Measurements from ENCODE around the gene PPL. TPM values are rescaled to one million over a fixed set of nuclear protein-coding genes. Genes with fewer than 3 reads are reported as not detected.

PPL gene
- total and polyA plus RNA-seq, 2 donors (not counting 3 experiments of a cell fraction or from before 2014, with no cell fraction given) = 0.07 to 0.20 TPM

DNA sequence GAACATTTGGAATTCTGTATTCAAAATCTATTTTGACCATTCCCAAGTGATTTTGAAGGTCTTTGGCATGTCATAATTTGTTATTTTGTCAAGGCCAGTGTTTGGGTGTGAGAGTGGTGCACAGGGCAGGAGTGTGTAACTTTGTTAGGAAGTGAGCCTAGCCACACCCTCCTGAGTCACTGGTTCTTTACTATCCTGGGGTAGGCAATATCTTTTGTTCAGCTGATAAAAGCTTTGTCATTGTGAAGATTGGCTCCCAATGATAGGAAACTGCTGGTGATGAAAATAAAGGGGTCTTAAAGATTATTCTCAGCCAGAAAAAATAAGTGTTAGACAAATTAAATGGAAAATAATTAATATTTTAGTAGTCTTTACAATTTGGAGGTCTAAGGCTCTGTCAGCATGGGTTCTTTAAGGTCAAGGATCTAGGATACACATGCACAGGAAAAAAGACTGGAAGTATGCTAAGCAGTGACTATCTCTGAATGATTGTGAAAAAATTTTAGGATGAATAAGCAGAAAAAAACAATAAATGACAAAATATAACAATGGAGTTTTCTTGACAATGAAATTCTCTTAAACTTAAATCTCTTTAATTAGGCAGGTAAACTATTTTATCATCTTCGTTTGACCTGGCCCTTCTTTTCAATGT is 84.6 kb downstream of the PPL start:
- Histone ChIP-seq H4K20me1 (replicated peaks; ENCODE audit: control insufficient read depth, extremely low read depth, insufficient read depth, low read length) (no peaks in the 10 kb centered on the region), H3K9ac (replicated peaks; ENCODE audit: extremely low read depth, insufficient read depth, low read length) (peak overlapping the region; percentile 29), H3K27ac (ENCODE audit: insufficient read depth, low read depth, low read length) (peak overlapping the region; percentile 68), H3K9me1 (replicated peaks; ENCODE audit: control insufficient read depth, extremely low read depth, insufficient read depth, low read length) (no peaks in the 10 kb centered on the region), H3K9me3 (replicated peaks; ENCODE audit: control insufficient read depth, insufficient read depth, low read length) (no peaks in the 10 kb centered on the region), H3K4me1 (ENCODE audit: control insufficient read depth, extremely low read depth, insufficient read depth, low read length) (peaks cover 42% of the 10 kb centered on the region), H3K79me2 (ENCODE audit: control insufficient read depth, insufficient read depth, low read length) (peaks cover 86% of the 10 kb centered on the region), H3K4me3 (replicated peaks in 1 of 3; ENCODE audit: insufficient read depth in 1 of 3, low read depth in 1 of 3, low read length in 3 of 3) (peak overlapping the region in 1 of 3 experiments; percentile 11), H2AFZ (ENCODE audit: low read depth, low read length) (no peak overlapping the region), H3K36me3 (ENCODE audit: control insufficient read depth in 2 of 2, extremely low read depth in 1 of 2, insufficient read depth in 2 of 2, low read length in 2 of 2) (peaks cover 0 to 14% of the 10 kb centered on the region in 2 experiments), H3K4me2 (ENCODE audit: insufficient read depth, low read length) (peak overlapping the region; percentile 75), H3K27me3 (ENCODE audit: control insufficient read depth in 2 of 2, insufficient read depth in 2 of 2, low read length in 2 of 2) (no peaks in the 10 kb centered on the region)
- DNase-seq (ENCODE audit: low read depth, low spot score) (peak; percentile 69), FAIRE-seq (peak; percentile 84)
- TF ChIP-seq FOS (IDR thresholded peaks at IDR 0.05; ENCODE audit: borderline replicate concordance, insufficient read depth, low read length) = peak; percentile 73
- TF ChIP-seq, protein P1, sequence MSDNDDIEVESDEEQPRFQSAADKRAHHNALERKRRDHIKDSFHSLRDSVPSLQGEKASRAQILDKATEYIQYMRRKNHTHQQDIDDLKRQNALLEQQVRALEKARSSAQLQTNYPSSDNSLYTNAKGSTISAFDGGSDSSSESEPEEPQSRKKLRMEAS (IDR thresholded peaks at IDR 0.05; ENCODE audit: insufficient read depth, insufficient read length) = no peak
- peak; percentile 67 for TF ChIP-seq GATA2 (IDR thresholded peaks at IDR 0.05; ENCODE audit: insufficient read depth, insufficient read length, low read depth, low read length)
- TF ChIP-seq POLR2AphosphoS5 (IDR thresholded peaks at IDR 0.05; ENCODE audit: insufficient read depth, low read depth, low read length) = no peak
- intact Hi-C loops (cut with micrococcal nuclease) (no loop called here), dilution Hi-C loops (cut with MboI; ENCODE audit: extremely low pct_ligation_motif_present, low sequenced_read_pairs) (no loop called here)
- BruUV-seq (replicated peaks) = no TSS peak
- POLR2A ChIA-PET = no interaction called here
- CTCF ChIA-PET = interaction anchor here (0.6 to 1.2 kb wide), 3 partner anchors 8 to 12 kb away, joined by 3 to 6 read pairs (median 4); no protein-coding TSS in a partner anchor

DNA sequence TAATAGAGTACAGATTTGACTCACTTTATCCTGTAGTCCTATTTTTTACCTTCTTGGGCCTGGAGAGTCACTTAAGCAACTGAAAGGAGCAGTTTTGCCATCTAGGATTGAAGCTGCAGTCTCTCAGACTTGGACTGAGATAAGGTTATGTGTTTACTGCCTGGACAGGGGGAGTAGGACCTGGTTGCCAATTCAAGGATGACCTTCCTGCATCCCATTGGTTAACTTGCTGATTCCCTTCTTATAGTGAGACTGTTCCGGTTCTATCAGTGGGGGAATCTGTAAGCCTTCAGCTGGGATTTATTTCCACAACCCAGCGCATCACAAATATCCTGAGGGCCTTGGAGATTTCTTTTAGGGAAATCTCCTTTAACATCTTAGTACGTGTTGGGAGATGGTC is 86.7 kb downstream of the PPL start:
- ChIA-PET CTCF (interaction anchor here (0.6 to 2.4 kb wide), 2 partner anchors 10 to 105 kb away, joined by 4 to 7 read pairs; no protein-coding TSS in a partner anchor), POLR2A (no interaction called here)
- DNase-seq (ENCODE audit: low read depth, low spot score) = peak; percentile 23
- no peaks in the 10 kb centered on the region for H3K27me3 ChIP-seq (ENCODE audit: control insufficient read depth in 2 of 2, insufficient read depth in 2 of 2, low read length in 2 of 2)
- H3K4me2 ChIP-seq (ENCODE audit: insufficient read depth, low read length) = peak overlapping the region; percentile 80
- peak overlapping the region in 1 of 3 experiments; percentile 86 for H3K4me3 ChIP-seq (replicated peaks in 1 of 3; ENCODE audit: insufficient read depth in 1 of 3, low read depth in 1 of 3, low read length in 3 of 3)
- H2AFZ ChIP-seq (ENCODE audit: low read depth, low read length) = no peak overlapping the region
- H3K4me1 ChIP-seq (ENCODE audit: control insufficient read depth, extremely low read depth, insufficient read depth, low read length) = peaks cover 51% of the 10 kb centered on the region
- H3K9ac ChIP-seq (replicated peaks; ENCODE audit: extremely low read depth, insufficient read depth, low read length) = no peak overlapping the region
- dilution Hi-C loops (cut with MboI; ENCODE audit: extremely low pct_ligation_motif_present, low sequenced_read_pairs) (no loop called here), intact Hi-C loops (cut with micrococcal nuclease) (no loop called here)
- no peaks in the 10 kb centered on the region for H3K9me3 ChIP-seq (replicated peaks; ENCODE audit: control insufficient read depth, insufficient read depth, low read length)
- H4K20me1 ChIP-seq (replicated peaks; ENCODE audit: control insufficient read depth, extremely low read depth, insufficient read depth, low read length) = peaks cover 4% of the 10 kb centered on the region
- peak; percentile 60 for FAIRE-seq
- no peak overlapping the region for H3K27ac ChIP-seq (ENCODE audit: insufficient read depth, low read depth, low read length)
- TF ChIP-seq POLR2AphosphoS5 (IDR thresholded peaks at IDR 0.05; ENCODE audit: insufficient read depth, low read depth, low read length) = no peak
- TF ChIP-seq MYC (IDR thresholded peaks at IDR 0.05; ENCODE audit: low read depth, low read length) = no peak
- no peak for TF ChIP-seq EZH2 (IDR thresholded peaks at IDR 0.05; ENCODE audit: borderline replicate concordance, low read depth, low read length, severe bottlenecking)
- no peak for TF ChIP-seq GATA2 (IDR thresholded peaks at IDR 0.05; ENCODE audit: insufficient read depth, insufficient read length, low read depth, low read length)
- TF ChIP-seq, protein P1 (IDR thresholded peaks at IDR 0.05; ENCODE audit: insufficient read depth, insufficient read length) = no peak
- no peak for TF ChIP-seq FOS (IDR thresholded peaks at IDR 0.05; ENCODE audit: borderline replicate concordance, insufficient read depth, low read length)
- TF ChIP-seq, protein P2, sequence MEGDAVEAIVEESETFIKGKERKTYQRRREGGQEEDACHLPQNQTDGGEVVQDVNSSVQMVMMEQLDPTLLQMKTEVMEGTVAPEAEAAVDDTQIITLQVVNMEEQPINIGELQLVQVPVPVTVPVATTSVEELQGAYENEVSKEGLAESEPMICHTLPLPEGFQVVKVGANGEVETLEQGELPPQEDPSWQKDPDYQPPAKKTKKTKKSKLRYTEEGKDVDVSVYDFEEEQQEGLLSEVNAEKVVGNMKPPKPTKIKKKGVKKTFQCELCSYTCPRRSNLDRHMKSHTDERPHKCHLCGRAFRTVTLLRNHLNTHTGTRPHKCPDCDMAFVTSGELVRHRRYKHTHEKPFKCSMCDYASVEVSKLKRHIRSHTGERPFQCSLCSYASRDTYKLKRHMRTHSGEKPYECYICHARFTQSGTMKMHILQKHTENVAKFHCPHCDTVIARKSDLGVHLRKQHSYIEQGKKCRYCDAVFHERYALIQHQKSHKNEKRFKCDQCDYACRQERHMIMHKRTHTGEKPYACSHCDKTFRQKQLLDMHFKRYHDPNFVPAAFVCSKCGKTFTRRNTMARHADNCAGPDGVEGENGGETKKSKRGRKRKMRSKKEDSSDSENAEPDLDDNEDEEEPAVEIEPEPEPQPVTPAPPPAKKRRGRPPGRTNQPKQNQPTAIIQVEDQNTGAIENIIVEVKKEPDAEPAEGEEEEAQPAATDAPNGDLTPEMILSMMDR (IDR thresholded peaks at IDR 0.05; ENCODE audit: extremely low read depth in 1 of 2, insufficient read depth in 1 of 2, low read depth in 1 of 2, low read length in 2 of 2) = no peak
- TF ChIP-seq JUN (IDR thresholded peaks at IDR 0.05; ENCODE audit: borderline replicate concordance, insufficient read depth, insufficient read length, low read depth) = no peak
- no peak for TF ChIP-seq POLR2A (IDR thresholded peaks at IDR 0.05; ENCODE audit: low read depth, low read length)
- BruUV-seq (replicated peaks) = no TSS peak
- peaks cover 0 to 14% of the 10 kb centered on the region in 2 experiments for H3K36me3 ChIP-seq (ENCODE audit: control insufficient read depth in 2 of 2, extremely low read depth in 1 of 2, insufficient read depth in 2 of 2, low read length in 2 of 2)
- H3K79me2 ChIP-seq (ENCODE audit: control insufficient read depth, insufficient read depth, low read length) = peaks cover 88% of the 10 kb centered on the region
- no peaks in the 10 kb centered on the region for H3K9me1 ChIP-seq (replicated peaks; ENCODE audit: control insufficient read depth, extremely low read depth, insufficient read depth, low read length)
